Type B pancreatic cell (in vitro differentiated cells): ENCODE measurements around the gene PPM1L. TPM values are rescaled to one million over a fixed set of nuclear protein-coding genes. Genes with fewer than 3 reads are reported as not detected.
A peak's percentile ranks its signal among the peaks of the same experiment; 100 is the strongest.

Experiments used
- DNase-seq: peaks from one replicate; pipeline ENCODE4 v3.0.0; 2021; ENCODE audit warnings: mixed read lengths; ENCODE audit not compliant: unreplicated experiment; ENCODE audit errors: extremely low spot score
- H3K27ac Mint-ChIP-seq: 2 replicates; pipeline ENCODE4 v1.8.0; 2021; ENCODE audit warnings: mild to moderate bottlenecking, mixed read lengths
- H3K27me3 Mint-ChIP-seq: 2 replicates; pipeline ENCODE4 v1.8.0; 2021; ENCODE audit warnings: mixed read lengths
- H3K36me3 Mint-ChIP-seq: 2 replicates; pipeline ENCODE4 v1.8.0; 2021; ENCODE audit warnings: mixed read lengths
- H3K4me1 Mint-ChIP-seq: one replicate; pipeline ENCODE4 v1.8.0; 2021; ENCODE audit warnings: mixed read lengths; ENCODE audit not compliant: unreplicated experiment
- H3K4me3 Mint-ChIP-seq: 2 replicates; pipeline ENCODE4 v1.8.0; 2021; ENCODE audit warnings: mild to moderate bottlenecking, mixed read lengths
- H3K9me3 Mint-ChIP-seq: 2 replicates; pipeline ENCODE4 v1.8.0; 2021; ENCODE audit warnings: mixed read lengths
- CTCF ChIP-seq: fragments of 200-600 bp; sonication (generic); conservative IDR thresholded peaks from 2 replicates; pipeline ENCODE4 v1.5.0; 2021; ENCODE audit warnings: antibody characterized with exemption, mild to moderate bottlenecking
- total RNA-seq: library from RNA; stranded (reverse); gene quantifications from 2 replicates; pipeline ENCODE4 v1.2.1, GENCODE V29; 2021; ENCODE audit warnings: low replicate concordance

Gene PPM1L
- total RNA-seq, 1 donor from 2014 or later, result 29.4 TPM

GRCh38 chr3:160790726-160791125 lies 34.7 kb downstream of the PPM1L start:
- H3K27ac Mint-ChIP-seq, result no peak overlapping the region
- H3K27me3 Mint-ChIP-seq, result no peaks in the 10 kb centered on the region

DNA sequence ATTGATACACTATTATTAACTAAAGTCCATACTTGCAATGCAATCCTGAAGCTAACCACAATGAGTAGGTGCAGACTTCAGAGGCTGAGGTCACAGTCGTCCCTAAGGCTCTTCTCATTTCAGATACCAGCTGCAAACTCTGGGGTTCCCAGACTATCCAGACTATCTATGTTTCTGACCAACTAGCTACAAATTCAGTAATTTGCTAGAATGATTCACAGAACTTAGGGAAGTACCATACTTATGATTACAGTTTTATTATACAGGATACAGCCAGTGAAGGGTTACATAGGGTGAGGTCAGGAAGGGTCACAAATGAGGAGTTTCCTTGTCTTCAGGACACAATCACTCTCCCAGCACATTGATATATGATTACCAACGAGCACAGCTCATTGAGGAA lies 36.5 kb downstream of the PPM1L start:
- H3K36me3 Mint-ChIP-seq, result no peaks in the 10 kb centered on the region
- DNase-seq, result no peak
- H3K4me3 Mint-ChIP-seq, result peak overlapping the region; percentile 3
- peaks cover 26% of the 10 kb centered on the region for H3K4me1 Mint-ChIP-seq
- H3K27me3 Mint-ChIP-seq, result no peaks in the 10 kb centered on the region
- H3K9me3 Mint-ChIP-seq, result no peaks in the 10 kb centered on the region
- H3K27ac Mint-ChIP-seq, result no peak overlapping the region
- TF ChIP-seq CTCF, result no peak

More at GRCh38 chr3:160790726-160791125, 34.7 kb downstream of the PPM1L start:
- peaks cover 4% of the 10 kb centered on the region for H3K36me3 Mint-ChIP-seq
- H3K4me1 Mint-ChIP-seq, result peaks cover 13% of the 10 kb centered on the region
- no peak overlapping the region for H3K4me3 Mint-ChIP-seq
- TF ChIP-seq CTCF, result no peak
- H3K9me3 Mint-ChIP-seq, result peaks cover 5% of the 10 kb centered on the region
- no peak for DNase-seq

DNA sequence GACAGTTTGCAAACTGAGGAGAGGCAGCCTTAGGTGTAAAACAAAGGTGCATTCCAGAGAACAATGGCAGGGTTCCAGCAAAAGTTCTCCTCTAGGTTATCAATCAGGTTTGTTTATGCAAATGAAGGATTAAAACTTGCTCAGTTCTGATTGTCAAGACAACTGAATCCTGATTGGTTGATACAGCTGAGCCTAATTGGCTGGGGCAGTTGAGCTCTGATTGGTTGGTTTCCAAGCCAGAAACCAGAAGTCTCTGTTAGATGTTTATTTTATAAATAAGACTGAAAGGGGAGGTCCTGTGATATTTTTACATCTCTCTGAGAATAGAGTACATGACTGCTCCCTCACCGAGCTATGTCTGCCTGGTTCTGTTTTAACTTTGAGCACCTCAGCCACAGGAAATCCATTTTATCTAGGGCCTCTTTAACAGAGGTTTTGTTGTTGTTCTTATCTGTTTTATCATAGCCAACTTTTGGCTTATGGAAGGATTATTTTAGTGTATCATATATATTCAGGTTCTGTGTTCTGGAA lies 37.8 kb downstream of the PPM1L start:
- no peak for DNase-seq
- Mint-ChIP-seq H3K4me1 (peaks cover 26% of the 10 kb centered on the region), H3K27me3 (no peaks in the 10 kb centered on the region), H3K27ac (no peak overlapping the region), H3K4me3 (no peak overlapping the region), H3K36me3 (no peaks in the 10 kb centered on the region), H3K9me3 (no peaks in the 10 kb centered on the region)
- TF ChIP-seq CTCF, result no peak

DNA sequence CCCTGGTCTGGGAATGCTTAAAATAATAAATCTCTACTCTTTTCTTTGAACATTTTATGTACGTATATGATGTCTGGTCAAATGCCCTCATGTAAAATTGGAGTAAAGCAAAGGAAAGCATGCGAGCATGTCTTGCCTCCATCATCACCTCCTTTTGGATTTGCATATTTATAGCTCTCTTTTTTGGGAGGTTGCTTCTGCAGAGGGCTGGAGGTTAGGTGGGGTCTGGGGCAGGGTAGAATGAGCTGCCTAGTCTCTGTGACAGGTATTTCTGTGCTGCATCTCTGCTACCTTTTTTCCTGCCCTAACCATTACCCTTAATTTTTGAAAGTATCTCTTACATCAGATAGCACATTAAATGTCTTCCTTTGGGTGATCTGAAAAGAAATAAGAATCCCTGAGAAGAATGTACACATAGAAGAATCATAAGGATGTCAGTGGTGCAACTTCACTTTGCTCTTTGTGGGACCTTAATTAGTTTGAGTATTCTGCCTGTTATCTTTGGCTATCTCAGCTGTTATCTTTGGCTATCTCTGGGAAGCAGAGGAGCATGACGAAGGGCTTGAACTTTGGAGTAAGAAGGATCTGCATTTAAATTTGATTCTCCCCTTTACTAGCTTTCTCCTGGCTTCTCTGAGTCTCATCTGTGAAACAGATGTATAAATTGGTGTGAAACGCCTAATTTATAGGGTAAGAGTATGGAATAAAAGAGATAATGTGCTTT lies 40.2 kb downstream of the PPM1L start:
- DNase-seq, result no peak
- Mint-ChIP-seq H3K4me3 (no peak overlapping the region), H3K36me3 (no peaks in the 10 kb centered on the region), H3K9me3 (no peaks in the 10 kb centered on the region), H3K27ac (peak overlapping the region; percentile 49), H3K4me1 (peaks cover 26% of the 10 kb centered on the region), H3K27me3 (no peaks in the 10 kb centered on the region)
- TF ChIP-seq CTCF, result no peak

- Mint-ChIP-seq H3K27me3 (no peaks in the 10 kb centered on the region), H3K36me3 (no peaks in the 10 kb centered on the region), H3K4me3 (no peak overlapping the region), H3K4me1 (peaks cover 27% of the 10 kb centered on the region), H3K9me3 (no peaks in the 10 kb centered on the region), H3K27ac (peak overlapping the region; percentile 49)
- no peak for TF ChIP-seq CTCF
- DNase-seq, result no peak
These were observed 40.8 kb downstream of the PPM1L start for GRCh38 chr3:160796813-160797164.
